Upper lobe of left lung (tissue), 6 donors: Measurements from ENCODE around the gene FGD2. TPM values are rescaled to one million over a fixed set of nuclear protein-coding genes. Genes with fewer than 3 reads are reported as not detected.

Experiments used
- ATAC-seq, 2 donors: fragments of 200-7000 bp; cut with Tn5 transposase; one replicate each; pipeline ENCODE4 v1.9.1; 2022; ENCODE audit warnings: mild to moderate bottlenecking in 2 of 2, moderate library complexity in 2 of 2; ENCODE audit not compliant: low FRiP score in 2 of 2
- DNase-seq, 2 donors: peaks; one replicate each; pipeline ENCODE4 v3.0.0-alpha.2; 2019 to 2020
- H3K27ac ChIP-seq, 4 donors: fragments of 200-600 bp; sonication (generic); one replicate each; pipeline ENCODE4 v1.5.1; 2016 to 2019
- H3K27me3 ChIP-seq, 4 donors: fragments of 200-600 bp; sonication (generic); one replicate each; pipeline ENCODE4 v1.5.1; 2017 to 2019
- H3K36me3 ChIP-seq, 4 donors: fragments of 200-600 bp; sonication (generic); one replicate each; pipeline ENCODE4 v1.5.1; 2016 to 2019
- H3K4me1 ChIP-seq, 4 donors: fragments of 200-600 bp; sonication (generic); one replicate each; pipeline ENCODE4 v1.5.1; 2018 to 2019
- H3K4me3 ChIP-seq, 4 donors: fragments of 200-600 bp; sonication (generic); one replicate each; pipeline ENCODE4 v1.5.1; 2017 to 2019; ENCODE audit warnings: mild to moderate bottlenecking in 2 of 4, moderate library complexity in 1 of 4
- H3K9me3 ChIP-seq, 4 donors: fragments of 200-600 bp; sonication (generic); one replicate each; pipeline ENCODE4 v1.5.1; 2018 to 2019
- CTCF ChIP-seq, 6 experiments: fragments of 450-650 bp in 4 of 6; fragments of 200-600 bp in 2 of 6; sonication (generic) in 2 of 6; IDR thresholded peaks; one replicate each; pipeline ENCODE4 v1.5.1; 2016 to 2019; ENCODE audit warnings: antibody characterized with exemption in 6 of 6
- EP300 ChIP-seq, 4 donors: sonication (generic); formaldehyde crosslinking; IDR thresholded peaks; one replicate each; pipeline ENCODE4 v1.5.1; 2017; ENCODE audit warnings: antibody characterized with exemption in 4 of 4, control low read depth in 2 of 4
- POLR2A ChIP-seq, 4 donors: fragments of 450-650 bp; IDR thresholded peaks; one replicate each; pipeline ENCODE4 v1.5.1; 2016 to 2017; ENCODE audit warnings: antibody characterized with exemption in 4 of 4, mild to moderate bottlenecking in 2 of 4
- POLR2AphosphoS5 ChIP-seq, 2 donors: sonication (generic); formaldehyde crosslinking; IDR thresholded peaks; one replicate each; pipeline ENCODE4 v1.5.1; 2017; ENCODE audit warnings: antibody characterized with exemption in 2 of 2
- WGBS, 2 donors: methylation state at CpG; one replicate each; pipeline ENCODE4 v1.1.5; 2017 to 2018; 5-methylcytosine and 5-hydroxymethylcytosine counted together
- total RNA-seq, 6 donors: library from RNA; depleted of rRNA in 4 of 6; stranded (reverse); fragments of >200 nt in 4 of 6; gene quantifications; one replicate each; pipeline versions ENCODE4 v1.1.0 to v1.2.1, GENCODE V29; 2016 to 2021
- donor health status: DM: no; HTN: no; CAD: no; lungs with moderate emphysema.
- donor health status: DM: no; HTN: yes; CAD: no; lungs with severe emphysema.

The FGD2 gene
- total RNA-seq, 6 donors from 2014 or later, result 50.8 to 204 (median 92.3) TPM

- H3K4me3 ChIP-seq, result no peak overlapping the region
- WGBS, 2 donors, result 82 to 84% methylated on average over 2 of the region's 2 CpGs
- no peak overlapping the region for H3K27ac ChIP-seq
- TF ChIP-seq POLR2A (IDR thresholded peaks at IDR 0.05), result no peak
- TF ChIP-seq CTCF (IDR thresholded peaks at IDR 0.05), result no peak
- TF ChIP-seq EP300 (IDR thresholded peaks at IDR 0.05), result no peak
- TF ChIP-seq POLR2AphosphoS5 (IDR thresholded peaks at IDR 0.05), result no peak
- no peak for DNase-seq
- H3K9me3 ChIP-seq, result no peaks in the 10 kb centered on the region
- H3K4me1 ChIP-seq, result peaks cover 0 to 5% (median 0%) of the 10 kb centered on the region in 4 donors
- no peak for ATAC-seq
- peaks cover 0 to 4% (median under 1%) of the 10 kb centered on the region in 4 donors for H3K36me3 ChIP-seq
- H3K27me3 ChIP-seq, result no peaks in the 10 kb centered on the region
Observed at GRCh38 chr6:37030599-37030998, 25.1 kb downstream of the FGD2 start.

GRCh38 chr6:37032239-37032638 lies 26.8 kb downstream of the FGD2 start:
- no peak overlapping the region for H3K4me3 ChIP-seq
- no peak for DNase-seq
- WGBS, 2 donors, result 85% methylated on average over 7 of the region's 7 CpGs
- no peak overlapping the region for H3K27ac ChIP-seq
- TF ChIP-seq CTCF (IDR thresholded peaks at IDR 0.05), result no peak
- TF ChIP-seq POLR2A (IDR thresholded peaks at IDR 0.05), result no peak
- no peak for TF ChIP-seq POLR2AphosphoS5 (IDR thresholded peaks at IDR 0.05)
- TF ChIP-seq EP300 (IDR thresholded peaks at IDR 0.05), result no peak
- peaks cover 0 to 5% (median 0%) of the 10 kb centered on the region in 4 donors for H3K4me1 ChIP-seq
- H3K27me3 ChIP-seq, result no peaks in the 10 kb centered on the region
- ATAC-seq, result no peak
- peaks cover 0 to 4% (median 0%) of the 10 kb centered on the region in 4 donors for H3K36me3 ChIP-seq
- no peaks in the 10 kb centered on the region for H3K9me3 ChIP-seq

- H3K9me3 ChIP-seq, result no peaks in the 10 kb centered on the region
- H3K27ac ChIP-seq, result peak overlapping the region in 1 of 4 donors; percentile 4
- TF ChIP-seq EP300 (IDR thresholded peaks at IDR 0.05) (no peak), POLR2AphosphoS5 (IDR thresholded peaks at IDR 0.05) (no peak), POLR2A (IDR thresholded peaks at IDR 0.05) (no peak)
- WGBS, 2 donors, result 71 to 81% methylated on average over 7 of the region's 7 CpGs
- H3K4me3 ChIP-seq, result no peak overlapping the region
- no peaks in the 10 kb centered on the region for H3K27me3 ChIP-seq
- DNase-seq (no peak), ATAC-seq (no peak)
- H3K36me3 ChIP-seq, result no peaks in the 10 kb centered on the region
- peaks cover 0 to 5% (median 0%) of the 10 kb centered on the region in 4 donors for H3K4me1 ChIP-seq
Observed at GRCh38 chr6:37033255-37033654, 27.8 kb downstream of the FGD2 start.

DNA sequence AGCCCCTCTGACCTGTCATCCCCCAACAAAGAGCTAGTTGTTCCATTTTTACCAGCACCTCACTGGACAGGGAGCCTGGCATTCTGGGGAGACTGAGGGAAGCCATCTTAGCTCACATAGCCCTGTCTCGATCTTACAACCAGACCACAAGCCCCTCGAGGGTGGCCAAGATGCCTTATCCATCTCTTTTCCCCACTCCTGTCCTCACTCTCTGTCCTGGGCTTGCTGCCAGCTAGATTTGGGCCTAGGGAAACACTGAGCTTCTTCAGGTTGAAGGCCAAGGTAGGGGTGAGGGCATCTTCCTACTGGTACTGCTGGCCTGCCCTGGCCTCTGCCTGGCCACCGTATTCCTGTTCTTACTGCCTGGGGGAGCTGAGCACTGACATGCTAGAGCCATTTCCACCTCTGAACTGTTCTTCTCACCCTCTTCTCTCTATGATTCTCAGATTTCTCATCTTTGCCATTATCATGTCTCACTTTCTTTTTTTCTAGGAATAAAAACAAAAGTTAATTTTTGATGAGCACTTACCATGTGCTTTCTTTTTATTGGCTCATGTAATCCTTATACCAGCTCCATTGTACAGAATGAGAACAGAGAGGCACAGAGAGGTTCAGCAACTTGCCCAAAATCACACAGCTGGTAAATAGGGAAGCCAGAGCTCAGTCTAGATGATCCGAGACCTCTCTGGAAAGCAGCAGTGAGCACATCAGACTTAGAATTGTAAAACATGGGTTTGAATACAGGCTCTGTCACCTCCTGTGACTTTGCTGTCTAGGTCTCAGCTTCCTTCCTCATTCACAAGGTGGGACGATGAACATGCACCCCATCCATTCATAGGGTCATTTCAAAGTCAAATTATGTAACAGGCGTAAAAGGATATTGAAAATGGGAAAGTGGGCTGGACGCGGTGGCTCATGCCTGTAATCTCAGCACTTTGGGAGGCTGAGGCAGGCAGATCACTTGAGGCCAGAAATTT lies 28.7 kb downstream of the FGD2 start:
- H3K4me1 ChIP-seq, result peaks cover 0 to 7% (median 3%) of the 10 kb centered on the region in 4 donors

GRCh38 chr6:37036146-37036545 lies 30.7 kb downstream of the FGD2 start:
- Histone ChIP-seq H3K4me3 (no peak overlapping the region), H3K9me3 (no peaks in the 10 kb centered on the region), H3K4me1 (peaks cover 0 to 7% (median 0%) of the 10 kb centered on the region in 4 donors), H3K27ac (no peak overlapping the region), H3K27me3 (no peaks in the 10 kb centered on the region), H3K36me3 (no peaks in the 10 kb centered on the region)
- WGBS, 2 donors, result 78 to 87% methylated on average over 11 to 12 of the region's 12 CpGs
- no peak for ATAC-seq
- DNase-seq, result no peak
- TF ChIP-seq EP300 (IDR thresholded peaks at IDR 0.05) (no peak), POLR2A (IDR thresholded peaks at IDR 0.05) (no peak), POLR2AphosphoS5 (IDR thresholded peaks at IDR 0.05) (no peak), CTCF (IDR thresholded peaks at IDR 0.05) (no peak)

More for the DNA sequence above, 28.7 kb downstream of the FGD2 start:
- no peaks in the 10 kb centered on the region for H3K9me3 ChIP-seq
- no peak overlapping the region for H3K4me3 ChIP-seq
- ATAC-seq, result no peak
- no peak for DNase-seq
- H3K36me3 ChIP-seq, result no peaks in the 10 kb centered on the region
- TF ChIP-seq POLR2AphosphoS5 (IDR thresholded peaks at IDR 0.05), result no peak
- H3K27me3 ChIP-seq, result no peaks in the 10 kb centered on the region
- H3K27ac ChIP-seq, result no peak overlapping the region
- 67 to 83% methylated on average over 8 of the region's 8 CpGs for WGBS, 2 donors
